DND-41 (cell line): ENCODE data around the gene ATP5F1D.

ENCODE experiments used
- ATAC-seq: fragments of 200-7000 bp; cut with Tn5 transposase; 3 replicates; pipeline ENCODE4 v1.9.1; 2021; ENCODE audit warnings: low read depth; ENCODE audit not compliant: insufficient read depth
- DNase-seq: peaks from one replicate; pipeline ENCODE4 v3.0.0-alpha.2; 2020
- H2AFZ ChIP-seq: 2 replicates; pipeline ENCODE4 v1.6.0; 2012; ENCODE audit warnings: low read depth, low read length
- H3K27ac ChIP-seq: 2 replicates; pipeline ENCODE4 v1.5.1; 2012; ENCODE audit warnings: low read length, inconsistent platforms
- H3K27me3 ChIP-seq: fragments of 200-600 bp; sonication (generic); 2 replicates; pipeline ENCODE4 v1.6.0; 2012; ENCODE audit warnings: low read length, mild to moderate bottlenecking, inconsistent platforms; ENCODE audit not compliant: insufficient read depth, poor library complexity
- H3K36me3 ChIP-seq: 2 replicates; pipeline ENCODE4 v1.5.1; 2012; ENCODE audit warnings: low read length, inconsistent platforms; ENCODE audit not compliant: insufficient read depth
- H3K4me1 ChIP-seq: 2 replicates; pipeline ENCODE4 v1.5.1; 2012; ENCODE audit warnings: mild to moderate bottlenecking, low read length; ENCODE audit not compliant: insufficient read depth
- H3K4me2 ChIP-seq: 2 replicates; pipeline ENCODE4 v1.6.0; 2012; ENCODE audit warnings: mild to moderate bottlenecking, moderate library complexity, low read length, inconsistent platforms; ENCODE audit not compliant: insufficient read depth
- H3K4me3 ChIP-seq, 2 experiments: fragments of 200-600 bp in 1 of 2; shearing (Covaris generic) in 1 of 2; 2 replicates each; pipeline ENCODE4 v1.5.1; 2012 to 2016; ENCODE audit warnings: inconsistent platforms in 2 of 2, low read length in 2 of 2, mild to moderate bottlenecking in 2 of 2, low read depth in 1 of 2, moderate library complexity in 1 of 2
- H3K79me2 ChIP-seq: 2 replicates; pipeline ENCODE4 v1.6.0; 2012; ENCODE audit warnings: low read length, inconsistent platforms; ENCODE audit not compliant: insufficient read depth
- H3K9ac ChIP-seq: 2 replicates; pipeline ENCODE4 v1.6.0; 2012; ENCODE audit warnings: low read depth, mild to moderate bottlenecking, inconsistent platforms, low read length, moderate library complexity
- H3K9me3 ChIP-seq: 2 replicates; pipeline ENCODE4 v1.5.1; 2012; ENCODE audit warnings: low read length, moderate library complexity, mild to moderate bottlenecking, inconsistent platforms; ENCODE audit not compliant: insufficient read depth, severe bottlenecking
- H4K20me1 ChIP-seq: 2 replicates; pipeline ENCODE4 v1.6.0; 2012; ENCODE audit warnings: low read length; ENCODE audit not compliant: insufficient read depth
- EZH2 ChIP-seq: IDR thresholded peaks from 3 replicates; pipeline ENCODE4 v1.6.1; 2012; ENCODE audit warnings: borderline replicate concordance, low read depth, mild to moderate bottlenecking, moderate library complexity, low read length, inconsistent platforms; ENCODE audit not compliant: severe bottlenecking
- TF ChIP-seq, protein P1 (sequence below): IDR thresholded peaks from 2 replicates; pipeline ENCODE4 v1.5.1; 2012; ENCODE audit warnings: borderline replicate concordance, low read length, moderate library complexity, mild to moderate bottlenecking; ENCODE audit not compliant: poor library complexity, severe bottlenecking; ENCODE audit errors: extremely low read depth

Gene ATP5F1D

DNA sequence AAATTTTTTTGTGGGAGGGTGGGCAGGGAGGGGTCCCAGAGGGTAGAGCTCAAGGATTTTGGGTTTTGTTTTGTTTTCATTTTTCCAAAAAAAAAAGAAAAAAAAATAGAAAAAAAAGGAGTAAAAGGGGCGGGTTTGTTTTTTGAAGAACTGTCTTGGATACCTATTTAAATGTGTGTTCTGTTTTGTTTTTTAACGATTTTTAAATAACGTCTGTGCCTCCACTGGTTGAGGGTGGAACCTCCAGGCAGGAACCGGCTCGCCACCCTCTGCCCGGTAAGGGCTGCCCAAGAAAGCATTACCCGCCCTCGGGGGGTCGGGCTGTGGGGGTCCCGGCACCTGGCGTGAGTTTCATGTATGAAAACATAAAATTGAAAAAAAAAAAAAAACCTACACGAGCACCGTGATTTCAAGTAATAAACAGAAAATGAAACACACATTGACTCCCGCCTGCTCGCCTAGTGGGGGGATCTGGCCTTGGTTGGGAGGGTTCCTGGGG is 17.2 kb downstream of the ATP5F1D start:
- no peak overlapping the region for H2AFZ ChIP-seq
- DNase-seq = no peak
- H3K27ac ChIP-seq = peak overlapping the region; percentile 80
- H3K4me3 ChIP-seq = peak overlapping the region in 1 of 2 experiments; percentile 48; a peak in 2 of 4 replicates
- peak overlapping the region; percentile 60 for H3K4me2 ChIP-seq
- H3K27me3 ChIP-seq = no peaks in the 10 kb centered on the region
- H4K20me1 ChIP-seq = peaks cover 30% of the 10 kb centered on the region
- ATAC-seq = peak; percentile 0; the same call in 1 of the 3 replicates
- TF ChIP-seq, protein P1, sequence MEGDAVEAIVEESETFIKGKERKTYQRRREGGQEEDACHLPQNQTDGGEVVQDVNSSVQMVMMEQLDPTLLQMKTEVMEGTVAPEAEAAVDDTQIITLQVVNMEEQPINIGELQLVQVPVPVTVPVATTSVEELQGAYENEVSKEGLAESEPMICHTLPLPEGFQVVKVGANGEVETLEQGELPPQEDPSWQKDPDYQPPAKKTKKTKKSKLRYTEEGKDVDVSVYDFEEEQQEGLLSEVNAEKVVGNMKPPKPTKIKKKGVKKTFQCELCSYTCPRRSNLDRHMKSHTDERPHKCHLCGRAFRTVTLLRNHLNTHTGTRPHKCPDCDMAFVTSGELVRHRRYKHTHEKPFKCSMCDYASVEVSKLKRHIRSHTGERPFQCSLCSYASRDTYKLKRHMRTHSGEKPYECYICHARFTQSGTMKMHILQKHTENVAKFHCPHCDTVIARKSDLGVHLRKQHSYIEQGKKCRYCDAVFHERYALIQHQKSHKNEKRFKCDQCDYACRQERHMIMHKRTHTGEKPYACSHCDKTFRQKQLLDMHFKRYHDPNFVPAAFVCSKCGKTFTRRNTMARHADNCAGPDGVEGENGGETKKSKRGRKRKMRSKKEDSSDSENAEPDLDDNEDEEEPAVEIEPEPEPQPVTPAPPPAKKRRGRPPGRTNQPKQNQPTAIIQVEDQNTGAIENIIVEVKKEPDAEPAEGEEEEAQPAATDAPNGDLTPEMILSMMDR = no peak
- TF ChIP-seq EZH2 = no peak
- peak overlapping the region; percentile 42 for H3K9ac ChIP-seq
- peaks cover 22% of the 10 kb centered on the region for H3K79me2 ChIP-seq
- H3K4me1 ChIP-seq = peaks cover 71% of the 10 kb centered on the region
- no peaks in the 10 kb centered on the region for H3K9me3 ChIP-seq
- peaks cover 45% of the 10 kb centered on the region for H3K36me3 ChIP-seq

DNA sequence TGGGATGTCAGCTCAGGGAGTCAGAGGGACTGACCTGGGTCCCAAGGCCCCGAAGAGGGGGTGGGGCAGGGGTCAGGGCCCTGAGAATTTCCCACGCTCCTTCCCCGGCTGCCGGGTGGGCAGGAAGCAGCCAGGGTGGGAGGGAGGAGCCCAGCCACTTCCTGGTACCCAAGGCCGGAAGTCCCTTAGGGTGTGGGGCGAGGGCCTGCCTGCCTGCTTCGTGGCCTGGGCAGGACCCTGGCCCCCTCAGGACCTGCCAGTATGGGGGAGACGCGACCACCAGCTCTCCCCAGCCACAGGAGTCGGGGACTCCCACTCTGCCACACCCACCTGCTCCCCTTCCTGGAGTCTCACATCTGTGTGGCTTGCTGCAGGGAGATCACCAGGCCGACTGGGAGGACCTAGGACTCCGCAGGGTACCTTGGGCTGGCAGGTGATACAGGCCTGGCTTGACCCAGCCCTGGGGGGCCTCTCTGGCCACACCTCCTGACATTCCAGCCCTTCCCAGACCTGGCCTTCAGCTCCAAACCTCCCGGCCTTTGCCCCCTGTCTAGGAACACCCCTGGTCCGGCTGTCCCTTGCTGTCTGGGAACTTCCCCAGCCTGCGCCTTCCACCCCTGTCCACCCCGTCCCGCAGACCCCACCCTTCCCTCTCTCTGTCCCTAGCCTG is 17.8 kb downstream of the ATP5F1D start:
- peak overlapping the region; percentile 80 for H3K27ac ChIP-seq
- H3K4me3 ChIP-seq = peak overlapping the region in 1 of 2 experiments; percentile 48; a peak in 2 of 4 replicates
- peaks cover 39% of the 10 kb centered on the region for H3K36me3 ChIP-seq
- H4K20me1 ChIP-seq = peaks cover 24% of the 10 kb centered on the region
- H3K9me3 ChIP-seq = no peaks in the 10 kb centered on the region
- no peaks in the 10 kb centered on the region for H3K27me3 ChIP-seq
- ATAC-seq (peak; percentile 61), DNase-seq (peak; percentile 83)
- H2AFZ ChIP-seq = no peak overlapping the region
- peaks cover 65% of the 10 kb centered on the region for H3K4me1 ChIP-seq
- peaks cover 16% of the 10 kb centered on the region for H3K79me2 ChIP-seq
- TF ChIP-seq EZH2 = no peak
- TF ChIP-seq, protein P1 = no peak
- H3K4me2 ChIP-seq = peak overlapping the region; percentile 60
- peak overlapping the region; percentile 42 for H3K9ac ChIP-seq

DNA sequence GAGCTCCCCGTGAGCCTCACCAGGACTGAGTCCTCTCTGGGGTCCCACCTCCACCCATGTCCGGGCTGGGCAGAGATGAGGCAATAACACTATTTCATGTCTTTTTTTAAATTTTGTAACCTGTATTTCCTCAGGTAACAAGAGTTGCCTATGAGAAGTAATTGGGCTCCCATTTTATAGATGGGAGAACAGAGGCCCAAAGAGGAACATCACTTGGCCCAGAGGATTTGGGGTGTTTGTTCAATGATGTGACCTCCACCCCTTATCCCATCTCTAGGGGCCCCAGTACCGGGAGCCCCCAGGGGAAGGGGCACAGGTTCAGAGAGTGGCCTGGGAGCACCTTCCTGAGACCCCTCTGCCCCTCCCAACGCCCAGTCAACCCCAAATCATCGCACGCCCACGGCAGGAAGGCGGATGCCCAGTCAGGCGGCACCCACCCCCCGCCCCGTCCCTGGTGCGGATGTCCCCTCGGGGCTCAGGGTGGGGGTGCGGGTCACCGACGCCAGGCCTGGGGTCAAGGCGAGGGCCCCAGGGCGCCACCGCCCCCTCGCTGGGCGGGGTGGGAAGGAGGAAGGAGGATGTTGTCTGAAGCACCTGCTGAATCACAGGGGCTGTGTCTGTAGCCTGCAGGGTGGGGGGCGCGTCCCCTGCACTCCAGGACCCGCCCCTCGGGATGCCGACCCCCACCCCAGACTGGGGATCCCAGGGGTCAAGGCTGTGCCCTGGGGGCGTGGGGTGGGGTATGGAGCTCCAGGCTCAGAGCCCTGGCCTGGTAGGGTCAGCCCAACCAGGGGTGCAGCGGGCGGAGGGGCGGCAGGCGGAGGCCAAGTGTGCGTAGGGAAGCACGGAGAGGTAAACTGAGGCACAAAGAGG is 18.6 kb downstream of the ATP5F1D start:
- peak; percentile 6 for ATAC-seq

More for the DNA sequence above, 18.6 kb downstream of the ATP5F1D start:
- H3K4me3 ChIP-seq = peak overlapping the region in 1 of 2 experiments; percentile 51; a peak in 2 of 4 replicates
- H3K27me3 ChIP-seq = no peaks in the 10 kb centered on the region
- peak overlapping the region; percentile 42; the same call in 1 of the 2 replicates for H3K9ac ChIP-seq
- no peaks in the 10 kb centered on the region for H3K9me3 ChIP-seq
- H3K4me2 ChIP-seq = peak overlapping the region; percentile 92
- peak overlapping the region; percentile 80 for H3K27ac ChIP-seq
- peaks cover 31% of the 10 kb centered on the region for H3K36me3 ChIP-seq
- peaks cover 8% of the 10 kb centered on the region for H3K79me2 ChIP-seq
- H3K4me1 ChIP-seq = peaks cover 58% of the 10 kb centered on the region
- H2AFZ ChIP-seq = no peak overlapping the region
- no peak for DNase-seq
- peaks cover 17% of the 10 kb centered on the region for H4K20me1 ChIP-seq
- TF ChIP-seq, protein P1 = no peak
- TF ChIP-seq EZH2 = no peak
